Measurements from ENCODE around the gene FSIP1.

Gene FSIP1

DNA sequence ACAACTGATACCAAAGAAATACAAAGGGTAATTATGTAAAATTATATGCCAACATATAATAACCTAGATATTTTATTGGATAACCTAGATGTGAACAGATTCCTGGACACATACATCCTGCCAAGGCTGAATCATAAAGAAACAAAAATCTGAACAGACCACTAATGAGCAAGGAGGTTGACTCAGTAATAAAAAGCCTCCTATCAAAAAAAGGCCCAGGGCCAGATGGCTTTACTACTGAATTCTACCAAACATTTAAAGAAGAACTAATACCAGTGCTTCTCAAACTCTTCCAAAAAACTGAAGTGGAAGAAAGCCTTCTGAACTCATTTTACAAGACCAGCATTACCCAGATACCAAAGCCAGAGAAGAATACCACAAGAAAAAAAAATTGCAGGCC, 169.4 kb downstream of the FSIP1 start:
- DNase-seq = no peak

DNA sequence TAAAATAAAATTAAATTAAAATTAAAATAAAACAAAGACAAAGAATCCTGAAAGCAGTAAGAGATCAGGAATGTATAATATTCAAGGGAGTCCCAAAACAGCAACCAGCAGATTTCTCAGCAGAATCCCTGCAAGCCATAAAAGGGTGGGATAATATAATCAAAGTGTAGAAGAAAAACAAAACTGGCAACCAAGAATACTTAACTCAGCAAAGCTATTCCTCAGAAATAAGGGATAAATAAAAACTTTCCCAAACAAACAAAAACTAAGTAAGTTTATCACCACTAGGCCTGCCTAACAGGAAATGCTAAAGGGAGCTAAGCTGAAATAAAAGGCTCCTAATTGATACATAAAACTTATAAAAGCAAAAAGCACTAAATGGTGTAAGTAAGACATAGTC, 172.0 kb downstream of the FSIP1 start:
- no peak for DNase-seq

GRCh38 chr15:39609166-39609916, 173.3 kb downstream of the FSIP1 start:
- DNase-seq = no peak

GRCh38 chr15:39608185-39609139, 174.2 kb downstream of the FSIP1 start:
- DNase-seq = no peak

DNA sequence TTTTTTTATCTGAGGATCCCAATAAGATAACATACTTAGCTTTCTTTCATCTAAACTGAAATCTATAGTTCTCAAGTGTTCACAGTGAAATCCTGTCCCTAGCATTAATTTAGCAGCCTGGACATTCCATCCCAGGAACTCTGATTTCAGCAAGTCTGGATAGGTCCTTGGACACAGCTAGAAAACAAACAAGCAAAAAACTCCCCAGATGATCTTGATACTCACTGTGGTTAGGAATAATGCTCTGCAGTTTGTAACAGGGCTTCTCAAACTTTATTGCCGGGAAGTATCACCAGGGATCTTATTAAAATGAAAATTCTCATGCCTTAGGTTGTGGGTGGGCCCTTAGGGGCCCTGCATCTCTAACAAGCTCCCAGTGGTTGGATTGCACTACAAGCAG, 177.5 kb downstream of the FSIP1 start:
- no peak for DNase-seq

DNA sequence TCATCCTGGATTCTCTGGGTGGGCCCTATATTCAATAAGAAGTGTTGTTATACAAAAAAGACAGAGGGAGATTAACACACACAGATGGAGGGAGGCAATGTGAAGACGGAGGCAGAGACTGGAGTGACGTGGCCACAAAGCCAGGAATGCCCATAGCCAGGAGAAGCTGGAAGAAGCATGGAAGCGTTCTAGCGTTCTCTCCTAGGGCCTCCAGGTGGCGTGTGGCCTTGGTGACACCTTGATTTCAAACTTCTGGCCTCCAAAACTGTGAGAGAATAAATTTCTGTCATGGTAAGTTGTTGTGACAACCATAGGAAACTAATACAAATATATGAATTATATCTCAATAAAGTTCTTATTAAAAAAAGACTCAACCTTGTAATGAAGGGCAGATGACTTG, 180.5 kb downstream of the FSIP1 start:
- no peak for DNase-seq

DNA sequence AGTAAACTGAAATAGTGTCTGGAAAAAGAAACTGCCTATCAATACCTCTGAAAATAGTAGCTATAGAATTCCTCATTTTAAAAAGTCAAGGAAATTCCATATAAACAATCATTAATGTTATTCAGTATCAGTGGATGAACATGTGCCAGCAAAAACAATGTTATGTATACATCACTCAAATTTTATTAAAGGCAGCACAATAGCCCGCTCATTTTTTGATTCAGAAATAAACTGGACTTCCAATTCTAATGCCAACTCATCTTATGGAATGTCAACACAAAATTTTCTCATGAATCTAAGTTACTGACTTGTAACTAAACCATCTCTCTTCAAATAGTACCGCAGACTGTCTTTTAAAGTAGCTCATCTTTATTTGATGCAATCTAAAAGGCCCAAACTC, 182.8 kb downstream of the FSIP1 start:
- DNase-seq = no peak

GRCh38 chr15:39598958-39599845, 183.4 kb downstream of the FSIP1 start:
- DNase-seq = no peak

GRCh38 chr15:39598186-39598850, 184.3 kb downstream of the FSIP1 start:
- no peak for DNase-seq

GRCh38 chr15:39597751-39598185, 184.9 kb downstream of the FSIP1 start:
- DNase-seq = no peak

DNA sequence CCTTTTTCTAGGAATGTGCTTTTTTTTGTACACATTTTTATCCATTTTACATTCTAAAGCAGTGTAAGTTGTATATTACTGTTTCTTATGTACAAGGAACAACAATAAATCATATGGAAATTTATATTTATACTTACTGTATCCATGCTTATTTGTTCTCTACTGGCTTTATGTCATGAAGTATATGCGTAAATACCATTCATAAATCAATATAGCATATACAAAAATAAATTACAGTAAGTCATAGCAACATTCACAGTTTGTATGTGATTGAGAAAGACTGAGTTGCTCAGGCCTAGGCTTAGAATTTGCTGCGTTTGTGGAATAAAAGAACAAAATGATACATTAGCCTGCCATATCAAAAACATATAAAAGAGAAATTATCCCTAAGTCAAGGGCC, 185.3 kb downstream of the FSIP1 start:
- DNase-seq = no peak

DNA sequence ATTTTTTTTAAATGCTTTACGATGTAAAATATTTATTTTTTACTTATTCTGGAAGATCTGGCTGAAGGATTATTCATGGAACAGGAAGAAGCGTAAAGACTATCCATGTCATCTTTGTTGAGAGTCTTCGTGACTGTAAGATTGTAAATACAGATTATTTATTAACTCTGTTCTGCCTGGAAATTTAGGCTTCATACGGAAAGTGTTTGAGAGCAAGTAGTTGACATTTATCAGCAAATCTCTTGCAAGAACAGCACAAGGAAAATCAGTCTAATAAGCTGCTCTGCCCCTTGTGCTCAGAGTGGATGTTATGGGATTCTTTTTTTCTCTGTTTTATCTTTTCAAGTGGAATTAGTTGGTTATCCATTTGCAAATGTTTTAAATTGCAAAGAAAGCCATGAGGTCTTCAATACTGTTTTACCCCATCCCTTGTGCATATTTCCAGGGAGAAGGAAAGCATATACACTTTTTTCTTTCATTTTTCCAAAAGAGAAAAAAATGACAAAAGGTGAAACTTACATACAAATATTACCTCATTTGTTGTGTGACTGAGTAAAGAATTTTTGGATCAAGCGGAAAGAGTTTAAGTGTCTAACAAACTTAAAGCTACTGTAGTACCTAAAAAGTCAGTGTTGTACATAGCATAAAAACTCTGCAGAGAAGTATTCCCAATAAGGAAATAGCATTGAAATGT, 186.1 kb downstream of the FSIP1 start:
- DNase-seq = no peak

- DNase-seq = no peak
Observed at GRCh38 chr15:39595338-39596221, 187.1 kb downstream of the FSIP1 start.

GRCh38 chr15:39594446-39595337, 187.9 kb downstream of the FSIP1 start:
- no peak for DNase-seq

DNA sequence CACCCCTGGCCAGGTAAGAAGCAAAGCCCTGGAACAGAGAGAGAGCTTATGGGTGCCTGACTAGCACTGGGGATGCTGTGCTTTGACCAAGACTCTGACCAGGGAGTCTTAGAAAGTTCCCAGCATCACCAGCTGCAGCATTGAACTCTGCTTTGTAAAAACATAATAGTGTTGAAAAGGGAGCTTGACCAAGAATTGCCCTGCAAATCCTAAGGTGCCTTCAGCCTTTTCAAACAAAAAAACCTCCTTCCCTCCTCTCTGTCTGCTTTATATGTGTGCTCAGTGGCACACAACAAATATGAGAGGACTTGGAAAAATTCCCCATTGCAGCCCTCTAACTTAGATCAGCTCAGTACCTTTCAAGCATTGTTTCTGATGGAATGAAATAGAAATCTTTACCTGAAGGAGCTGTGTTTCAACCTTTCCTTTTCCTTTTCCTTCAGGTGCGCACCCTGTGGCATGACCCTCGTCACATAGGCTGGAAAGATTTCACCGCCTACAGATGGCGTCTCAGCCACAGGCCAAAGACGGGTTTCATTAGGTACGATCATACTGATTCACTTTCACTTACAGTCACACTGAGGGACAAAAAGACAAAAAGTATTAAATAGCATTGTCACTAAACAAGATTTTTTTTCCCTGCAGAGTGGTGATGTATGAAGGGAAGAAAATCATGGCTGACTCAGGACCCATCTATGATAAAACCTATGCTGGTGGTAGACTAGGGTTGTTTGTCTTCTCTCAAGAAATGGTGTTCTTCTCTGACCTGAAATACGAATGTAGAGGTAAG, 188.8 kb downstream of the FSIP1 start:
- no peak for DNase-seq

- DNase-seq = no peak
Observed at GRCh38 chr15:39593071-39593655, 189.5 kb downstream of the FSIP1 start.

- DNase-seq = no peak
Observed at GRCh38 chr15:39592500-39592899, 190.1 kb downstream of the FSIP1 start.

GRCh38 chr15:39591896-39592315, 190.7 kb downstream of the FSIP1 start:
- no peak for DNase-seq
